OCI-LY7 (cell line): ENCODE data around the gene AURKB. TPM values are rescaled to one million over a fixed set of nuclear protein-coding genes. Genes with fewer than 3 reads are reported as not detected.

Source experiments
- BruUV-seq: library from RNA; stranded (reverse); fragments of 400-500 nt; replicated peaks from 2 replicates; lab custom pipeline; 2021; lab: Mats Ljungman, UMichigan
- CTCF ChIA-PET: fragments of 300-600 bp; sonication (Branson Sonifier 250); formaldehyde crosslinking; loops from one replicate; lab custom pipeline; 2022; ENCODE audit warnings: antibody characterized with exemption; ENCODE audit not compliant: unreplicated experiment; lab: Charles Lee
- POLR2A ChIA-PET: fragments of 300-600 bp; sonication (Branson Sonifier 250); formaldehyde crosslinking; loops from one replicate; lab custom pipeline; 2022; ENCODE audit warnings: antibody characterized with exemption; lab: Charles Lee
- DNase-seq: peaks from one replicate; pipeline ENCODE4 v3.0.0-alpha.2; 2015; ENCODE audit warnings: low spot score
- H2AFZ ChIP-seq: fragments of 200-600 bp; sonication (generic), shearing (Covaris generic); 2 replicates; pipeline ENCODE4 v1.6.1; 2014; ENCODE audit warnings: mild to moderate bottlenecking, antibody characterized with exemption, low read length, moderate library complexity
- H3K27ac ChIP-seq: fragments of 200-600 bp; sonication (generic); 2 replicates; pipeline ENCODE4 v1.5.1; 2014; ENCODE audit warnings: mixed run types, low read depth, mild to moderate bottlenecking, moderate library complexity, low read length, inconsistent platforms; ENCODE audit not compliant: poor library complexity, severe bottlenecking
- H3K36me3 ChIP-seq: fragments of 200-600 bp; sonication (generic); 2 replicates; pipeline ENCODE4 v1.6.1; 2014; ENCODE audit warnings: mild to moderate bottlenecking, antibody characterized with exemption, low read length, moderate library complexity, mixed read lengths; ENCODE audit not compliant: insufficient read depth
- H3K4me1 ChIP-seq: fragments of 200-600 bp; sonication (generic); 2 replicates; pipeline ENCODE4 v1.5.1; 2014; ENCODE audit warnings: mild to moderate bottlenecking, low read length; ENCODE audit not compliant: insufficient read depth, poor library complexity, severe bottlenecking
- H3K4me2 ChIP-seq: fragments of 200-600 bp; sonication (generic); 2 replicates; pipeline ENCODE4 v1.6.1; 2014; ENCODE audit warnings: mild to moderate bottlenecking, low read length
- H3K4me3 ChIP-seq: fragments of 200-600 bp; sonication (generic); 2 replicates; pipeline ENCODE4 v1.5.1; 2014; ENCODE audit warnings: mild to moderate bottlenecking, low read depth, low read length; ENCODE audit not compliant: poor library complexity, severe bottlenecking
- H3K79me2 ChIP-seq: fragments of 200-600 bp; sonication (generic); 2 replicates; pipeline ENCODE4 v1.6.1; 2016; ENCODE audit warnings: low read depth, mild to moderate bottlenecking, low read length, moderate library complexity, mixed read lengths; ENCODE audit not compliant: insufficient read depth
- H3K9me2 ChIP-seq: fragments of 200-600 bp; sonication (generic); 2 replicates; pipeline ENCODE4 v1.6.1; 2016; ENCODE audit warnings: mild to moderate bottlenecking, low read length, mixed read lengths; ENCODE audit not compliant: insufficient read depth
- H3K9me3 ChIP-seq: fragments of 200-600 bp; sonication (generic); 2 replicates; pipeline ENCODE4 v1.6.1; 2014; ENCODE audit warnings: mild to moderate bottlenecking, mixed run types, low read length, mixed read lengths
- H4K20me1 ChIP-seq: fragments of 200-600 bp; sonication (generic); 2 replicates; pipeline ENCODE4 v1.6.1; 2014; ENCODE audit warnings: mild to moderate bottlenecking, antibody characterized with exemption, low read length, moderate library complexity, mixed read lengths; ENCODE audit not compliant: insufficient read depth
- CTCF ChIP-seq: fragments of 200-600 bp; sonication (generic); conservative IDR thresholded peaks from 2 replicates; pipeline ENCODE4 v1.5.1; 2014; ENCODE audit warnings: mild to moderate bottlenecking, antibody characterized with exemption, low read length, moderate library complexity, mixed read lengths
- EZH2phosphoT487 ChIP-seq: fragments of 200-600 bp; sonication (generic); IDR thresholded peaks from 2 replicates; pipeline ENCODE4 v1.6.1; 2018; ENCODE audit warnings: low read depth, borderline replicate concordance, mild to moderate bottlenecking, mixed run types, antibody characterized with exemption, low read length, moderate library complexity, mixed read lengths
- intact Hi-C: fragments of 100-400 bp; cut with micrococcal nuclease; formaldehyde crosslinking; loops from one replicate; pipeline ENCODE4 v1.10.0; 2022; ENCODE audit not compliant: unreplicated experiment
- total RNA-seq, 2 experiments: library from RNA; depleted of rRNA in 1 of 2; stranded (reverse); fragments of >200 nt in 1 of 2; shearing (Covaris generic) in 1 of 2; gene quantifications; 2 replicates each; pipeline ENCODE4 v1.2.3, GENCODE V29; 2014 to 2022

Gene AURKB
- total RNA-seq, 2 experiments from 2014 or later: 283 to 310 TPM

DNA sequence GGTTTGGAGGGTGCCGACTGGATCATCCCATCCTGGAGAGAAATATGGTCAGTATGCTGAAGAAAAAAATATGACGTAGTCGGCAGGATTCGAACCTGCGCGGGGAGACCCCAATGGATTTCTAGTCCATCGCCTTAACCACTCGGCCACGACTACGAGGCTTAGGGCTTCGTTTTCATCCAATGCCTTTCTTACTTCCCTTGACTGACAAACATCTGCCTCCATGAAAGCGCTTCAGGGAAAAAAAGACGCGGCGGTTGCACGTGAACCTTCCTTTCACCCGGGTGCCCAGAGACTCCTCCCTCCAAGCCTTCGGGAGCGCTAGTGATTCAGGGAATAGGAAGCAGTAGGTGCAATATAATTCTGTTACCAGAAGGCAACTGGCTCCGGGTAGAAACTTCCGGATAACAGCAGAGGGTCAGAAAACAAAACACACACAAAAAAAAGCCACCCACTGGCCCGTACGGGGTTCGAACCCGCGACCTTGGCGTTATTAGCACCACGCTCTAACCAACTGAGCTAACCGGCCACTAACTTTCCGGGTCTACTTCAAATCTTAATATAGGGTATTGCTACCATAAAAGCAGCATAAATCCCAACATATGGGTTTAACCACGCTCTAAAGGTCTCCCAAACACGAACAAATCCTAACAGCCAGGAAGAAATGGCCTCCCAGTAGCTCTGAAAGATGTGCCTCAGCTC lies 16.3 kb upstream of the AURKB start:
- H4K20me1 ChIP-seq: no peaks in the 10 kb centered on the region
- H3K4me3 ChIP-seq: no peak overlapping the region
- H2AFZ ChIP-seq: no peak overlapping the region
- H3K79me2 ChIP-seq: no peaks in the 10 kb centered on the region
- TSS peak; percentile 36 for BruUV-seq
- H3K36me3 ChIP-seq: peaks cover 65% of the 10 kb centered on the region
- no peaks in the 10 kb centered on the region for H3K9me3 ChIP-seq
- H3K9me2 ChIP-seq: no peaks in the 10 kb centered on the region
- CTCF ChIA-PET: no interaction called here
- POLR2A ChIA-PET: interaction anchor here (0.6 to 1.0 kb wide), 3 partner anchors 21 to 69 kb away, joined by 3 to 7 read pairs (median 5); partner anchors contain the start of genes CTC1 and SLC25A35
- TF ChIP-seq EZH2phosphoT487: no peak
- no peak for TF ChIP-seq CTCF
- H3K4me1 ChIP-seq: peaks cover 11% of the 10 kb centered on the region
- no peak overlapping the region for H3K27ac ChIP-seq
- intact Hi-C loops: no loop called here
- DNase-seq: no peak
- no peak overlapping the region for H3K4me2 ChIP-seq

DNA sequence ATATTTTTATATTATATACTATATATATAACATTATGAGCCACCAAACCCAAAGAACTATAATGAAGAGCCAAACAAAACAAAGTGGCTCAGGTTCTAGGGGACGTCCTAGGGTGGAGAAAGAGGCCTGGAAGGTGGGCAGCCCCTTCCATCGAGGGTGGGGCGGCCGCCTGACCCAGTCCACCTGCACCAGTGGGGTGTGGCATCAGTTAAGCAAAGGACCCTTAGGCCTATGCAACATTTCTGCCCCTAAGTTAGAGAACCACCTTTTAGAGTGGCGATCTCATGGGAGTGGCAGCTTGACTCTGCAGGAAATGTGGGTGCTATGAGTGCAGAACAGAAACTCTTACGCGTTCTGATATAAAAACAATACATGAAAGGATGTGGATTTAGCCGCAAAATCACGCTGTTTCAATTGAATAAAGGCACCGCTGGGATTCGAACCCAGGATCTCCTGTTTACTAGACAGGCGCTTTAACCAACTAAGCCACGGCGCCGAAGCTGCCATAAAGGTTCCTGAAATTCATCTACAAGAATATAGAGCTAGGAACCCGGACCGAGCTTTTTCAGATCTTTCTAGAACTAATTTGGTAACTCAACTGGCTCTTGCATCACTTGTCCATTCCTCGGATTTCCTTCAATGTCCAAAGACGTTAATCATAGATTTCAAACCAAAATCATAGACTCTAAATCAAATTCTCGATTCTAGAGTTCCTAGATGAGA lies 15.6 kb upstream of the AURKB start:
- H3K79me2 ChIP-seq: no peaks in the 10 kb centered on the region
- H4K20me1 ChIP-seq: no peaks in the 10 kb centered on the region
- ChIA-PET POLR2A (no interaction called here), CTCF (no interaction called here)
- intact Hi-C loops: no loop called here
- DNase-seq: peak; percentile 35
- TF ChIP-seq CTCF: no peak
- no peak for TF ChIP-seq EZH2phosphoT487
- peaks cover 17% of the 10 kb centered on the region for H3K4me1 ChIP-seq
- H3K27ac ChIP-seq: no peak overlapping the region
- H2AFZ ChIP-seq: no peak overlapping the region
- peaks cover 58% of the 10 kb centered on the region for H3K36me3 ChIP-seq
- BruUV-seq: no TSS peak
- H3K9me2 ChIP-seq: no peaks in the 10 kb centered on the region
- H3K4me2 ChIP-seq: no peak overlapping the region
- no peaks in the 10 kb centered on the region for H3K9me3 ChIP-seq
- H3K4me3 ChIP-seq: no peak overlapping the region
